GM20000 (cell line): ENCODE measurements around the gene CXCR3.
"Not testable (repeated sequence)": the region's sequence is repeated elsewhere in the genome, so short reads cannot be mapped to it uniquely, and the experiment has no call there.

Experiments used
- DNase-seq: peaks from one replicate; pipeline ENCODE4 v3.0.0; 2012; ENCODE audit warnings: low spot score
- CTCF ChIP-seq: IDR thresholded peaks from 2 replicates; pipeline ENCODE4 v1.5.1; 2012; ENCODE audit warnings: mild to moderate bottlenecking, control low read depth; ENCODE audit errors: extremely low read depth, missing control alignments

CXCR3 gene

GRCh38 chrX:71618303-71618721 lies at the start of gene CXCR3:
CXCR3 (minus strand) TSS chrX:71618511; CDS start chrX:71618449, 62 bp downstream.
- peak; percentile 43 for DNase-seq
- TF ChIP-seq CTCF: no peak

DNA sequence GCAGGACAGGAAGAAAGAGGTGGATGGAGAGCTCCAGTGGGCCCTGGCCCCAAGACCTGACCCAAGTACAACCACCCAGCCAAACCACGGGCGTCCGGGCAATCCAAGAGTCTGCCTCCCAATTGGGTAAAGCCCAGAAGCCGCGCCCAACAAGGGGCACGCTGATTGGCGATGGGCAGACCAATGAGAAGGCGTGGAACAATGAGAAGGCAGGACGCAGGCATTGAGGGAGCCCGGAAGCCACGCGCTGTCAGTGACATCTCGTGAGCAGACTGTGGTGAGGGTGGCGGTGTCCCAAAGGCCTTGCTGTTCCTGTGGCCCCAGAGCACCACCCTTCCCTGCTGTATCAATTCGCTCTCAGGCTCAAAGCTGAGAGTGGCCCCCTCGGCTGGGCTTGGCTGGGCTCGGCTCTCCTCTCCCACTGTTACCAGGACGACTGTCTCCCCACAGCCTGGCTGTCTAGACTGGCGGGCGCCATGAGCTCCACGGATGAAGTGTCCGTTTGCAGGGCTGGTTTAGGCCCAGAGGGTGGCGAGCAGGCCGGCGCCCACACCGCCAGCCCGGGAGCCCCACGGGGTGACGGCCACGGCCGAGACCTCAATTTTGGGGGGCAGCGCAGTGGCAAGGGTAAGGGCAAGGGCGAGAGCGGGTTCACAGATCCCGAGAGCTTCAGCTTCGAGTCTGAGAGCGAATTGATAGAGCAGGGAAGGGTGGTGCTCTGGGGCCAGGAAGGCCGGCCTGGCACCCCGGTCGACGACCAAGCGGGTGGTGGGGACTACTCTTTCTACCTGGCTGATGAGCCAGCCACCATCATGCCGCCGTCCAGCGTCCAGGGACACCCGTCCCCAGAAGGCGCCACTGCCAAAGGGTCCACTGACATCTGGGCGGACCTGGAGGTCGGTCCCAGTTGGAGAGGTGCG lies 49.3 kb upstream of the CXCR3 start, which contains the start of gene LOC101059915:
Gene LOC101059915, plus strand, starts transcription at position 219 of the 920 bp plus-strand sequence.
- DNase-seq: no peak

GRCh38 chrX:71666240-71667223 lies 48.2 kb upstream of the CXCR3 start:
- no peak for DNase-seq
- no peak for TF ChIP-seq CTCF

More for the DNA sequence above, 49.3 kb upstream of the CXCR3 start, which contains the start of gene LOC101059915:
- TF ChIP-seq CTCF: no peak

DNA sequence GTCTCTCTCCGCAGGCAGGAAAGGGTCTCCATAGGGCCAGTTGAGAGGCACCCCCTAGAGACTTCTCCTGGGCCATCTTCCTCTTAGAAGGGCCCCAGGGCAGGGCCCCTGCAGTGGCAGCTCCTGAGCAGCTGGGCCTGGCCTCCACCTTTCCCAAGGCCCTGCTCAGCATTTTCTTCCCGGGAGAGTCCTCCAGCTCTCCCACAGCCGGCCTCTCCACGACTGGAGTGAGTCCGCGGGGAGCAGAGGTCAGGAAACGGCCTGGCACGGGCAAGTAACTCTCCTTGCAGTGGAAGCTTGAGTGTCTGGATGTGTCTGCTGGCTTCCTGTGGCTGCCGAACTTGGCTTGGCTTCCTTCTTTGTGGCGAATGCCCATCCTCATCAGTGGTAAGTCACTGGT lies 47.4 kb upstream of the CXCR3 start:
- TF ChIP-seq CTCF: no peak
- DNase-seq: no peak

DNA sequence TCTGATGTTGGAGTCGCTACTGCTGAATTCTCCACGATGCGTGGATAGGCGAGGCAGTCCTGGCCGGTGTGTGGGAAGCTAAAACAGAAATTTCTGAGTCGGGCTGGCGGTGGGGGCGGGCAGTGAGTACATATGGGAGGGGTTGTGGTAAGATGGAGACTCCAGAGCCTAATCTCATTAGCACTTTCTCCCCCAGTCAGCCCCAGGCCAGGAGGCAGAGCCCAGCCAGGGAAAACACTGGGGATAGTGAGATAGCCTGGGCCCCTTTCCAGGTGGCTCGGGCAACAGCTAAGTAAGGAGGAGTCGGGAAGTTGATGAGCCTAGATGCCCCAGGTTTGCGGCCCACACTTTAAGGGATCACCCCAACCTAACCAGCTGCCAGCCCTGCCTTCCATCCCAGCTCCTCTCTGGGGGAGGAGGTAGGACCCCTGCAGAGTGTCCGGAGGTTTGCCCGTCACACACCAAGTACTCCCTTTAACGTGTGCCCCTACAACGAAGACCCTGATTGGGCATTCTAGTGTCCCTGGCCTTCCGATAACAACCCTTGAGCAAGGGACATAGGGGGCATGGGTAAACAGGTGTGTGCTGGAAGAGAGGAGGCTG lies 46.7 kb upstream of the CXCR3 start:
- no peak for TF ChIP-seq CTCF
- DNase-seq: no peak

DNA sequence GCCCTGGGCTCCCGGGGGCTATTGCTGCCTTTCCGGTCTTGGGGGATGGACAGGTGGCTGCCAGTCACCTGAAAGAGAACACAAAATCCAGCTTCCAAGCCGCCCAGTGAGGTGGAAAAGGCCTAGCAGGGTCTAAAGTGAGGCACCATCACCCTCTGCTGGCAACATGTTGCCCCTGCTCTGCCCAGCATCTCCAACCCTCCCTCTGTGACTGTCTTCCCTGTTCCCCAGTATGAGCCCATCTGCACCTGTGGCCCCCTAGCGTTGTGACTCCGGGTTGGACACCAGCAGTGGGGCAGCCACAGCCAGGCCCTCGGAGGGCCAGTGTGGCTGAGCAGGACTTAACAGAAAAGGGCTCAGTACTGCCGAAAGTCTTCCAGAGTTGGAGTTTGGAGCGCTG lies 45.9 kb upstream of the CXCR3 start:
- not testable (repeated sequence) for DNase-seq
- peak; percentile 1 for TF ChIP-seq CTCF

DNA sequence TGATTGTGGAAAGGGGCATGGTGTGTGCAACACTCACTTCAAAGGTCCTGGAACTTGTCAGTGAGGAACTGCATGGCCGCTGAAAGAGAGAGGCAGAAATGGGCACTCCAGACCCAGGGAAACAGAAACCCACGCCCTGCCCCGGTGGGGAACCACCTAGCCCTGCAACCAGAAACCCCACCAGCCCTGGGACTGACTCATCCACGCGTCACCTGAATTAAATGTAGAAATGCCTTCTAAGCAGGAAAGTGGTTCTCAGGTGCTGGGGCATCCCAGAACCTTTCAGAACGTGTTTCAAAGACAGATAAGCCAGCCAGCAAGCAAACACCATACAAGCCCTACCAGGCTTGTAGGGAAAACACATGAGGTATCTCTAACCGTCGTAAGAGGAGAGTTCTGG lies 44.9 kb upstream of the CXCR3 start:
- not testable (repeated sequence) for DNase-seq

GRCh38 chrX:71662654-71663053 lies 44.3 kb upstream of the CXCR3 start:
- DNase-seq: not testable (repeated sequence)
